HepG2 (cell line): ENCODE data around the gene LRRC70. TPM values are rescaled to one million over a fixed set of nuclear protein-coding genes. Genes with fewer than 3 reads are reported as not detected.

Experiments
- ATAC-seq: fragments of 200-7000 bp; cut with Tn5 transposase; 3 replicates; pipeline ENCODE4 v1.9.1; 2020; ENCODE audit warnings: mild to moderate bottlenecking, moderate library complexity
- BruUV-seq: library from RNA; stranded (reverse); fragments of 400-500 nt; replicated peaks from 2 replicates; lab custom pipeline; 2021; lab: Mats Ljungman, UMichigan
- CTCF ChIA-PET: fragments of 300-600 bp; formaldehyde crosslinking; extraction: SDS; loops from one replicate; lab custom pipeline; 2021; ENCODE audit warnings: low total read pairs, inconsistent platforms, low intra/inter-chr PET ratio; lab: Yijun Ruan, JAX
- POLR2A ChIA-PET: fragments of 350-600 bp; sonication (Branson Sonifier 250); formaldehyde crosslinking; loops from one replicate; lab custom pipeline; 2020; ENCODE audit warnings: antibody characterized with exemption, inconsistent platforms; lab: Yijun Ruan, JAX
- DNase-seq: peaks from one replicate; pipeline ENCODE4 v3.0.0-alpha.2; 2015; ENCODE audit warnings: low spot score
- FAIRE-seq: peaks from 3 replicates; lab custom pipeline; 2011; peaks lifted over from hg19 to GRCh38; lab: Jason Lieb, UNC
- H2AFZ ChIP-seq: one replicate; pipeline ENCODE4 v1.6.1; 2011; ENCODE audit warnings: low read length, inconsistent platforms
- H3K27ac ChIP-seq: fragments of 300-600 bp; 3 replicates; pipeline ENCODE4 v1.8.0; 2011; ENCODE audit warnings: mixed run types, mild to moderate bottlenecking, mixed read lengths, low read length, inconsistent platforms; ENCODE audit not compliant: insufficient read depth; ENCODE audit errors: extremely low read length
- H3K27me3 ChIP-seq, 2 experiments: fragments of 200-600 bp in 1 of 2; 2 replicates in 1 of 2; 3 replicates in 1 of 2; pipeline versions ENCODE4 v1.6.0 to v1.8.0; 2011; ENCODE audit warnings: low read length in 2 of 2, mild to moderate bottlenecking in 2 of 2, moderate library complexity in 2 of 2, inconsistent platforms in 1 of 2; ENCODE audit not compliant: insufficient read depth in 2 of 2, control insufficient read depth in 1 of 2
- H3K36me3 ChIP-seq, 2 experiments: fragments of 200-600 bp in 1 of 2; replicated peaks in 1 of 2; 2 replicates in 1 of 2; 3 replicates in 1 of 2; pipeline versions ENCODE4 v1.5.1 to v1.8.0; 2011; ENCODE audit warnings: low read length in 2 of 2, inconsistent platforms in 1 of 2; ENCODE audit not compliant: insufficient read depth in 2 of 2, control insufficient read depth in 1 of 2
- H3K4me1 ChIP-seq: 2 replicates; pipeline ENCODE4 v1.5.1; 2012; ENCODE audit warnings: low read length, inconsistent platforms; ENCODE audit not compliant: insufficient read depth
- H3K4me2 ChIP-seq: 2 replicates; pipeline ENCODE4 v1.6.0; 2011; ENCODE audit warnings: low read depth, low read length, inconsistent platforms
- H3K4me3 ChIP-seq, 3 experiments: fragments of 200-600 bp in 1 of 3; sonication (generic), shearing (Covaris generic) in 1 of 3; replicated peaks in 1 of 3; 2 replicates each; pipeline ENCODE4 v1.5.1; 2011 to 2016; ENCODE audit warnings: low read length in 3 of 3, inconsistent platforms in 2 of 3, low read depth in 2 of 3, mild to moderate bottlenecking in 2 of 3, control low read depth in 1 of 3, mixed read lengths in 1 of 3; ENCODE audit not compliant: insufficient read depth in 1 of 3
- H3K79me2 ChIP-seq: one replicate; pipeline ENCODE4 v1.6.1; 2011; ENCODE audit warnings: low read length, inconsistent platforms; ENCODE audit not compliant: insufficient read depth
- H3K9ac ChIP-seq: 2 replicates; pipeline ENCODE4 v1.6.0; 2011; ENCODE audit warnings: mild to moderate bottlenecking, low read depth, low read length, inconsistent platforms; ENCODE audit not compliant: insufficient read depth
- H3K9me3 ChIP-seq: 2 replicates; pipeline ENCODE4 v1.5.1; 2012; ENCODE audit warnings: mild to moderate bottlenecking, low read length
- H4K20me1 ChIP-seq: 2 replicates; pipeline ENCODE4 v1.6.0; 2011; ENCODE audit warnings: inconsistent platforms, mild to moderate bottlenecking, low read length, moderate library complexity; ENCODE audit not compliant: insufficient read depth
- DBP ChIP-seq: sonication (generic); formaldehyde crosslinking; IDR thresholded peaks from 2 replicates; pipeline ENCODE4 v1.4.0; 2020; ENCODE audit warnings: missing genetic modification reagents; ENCODE audit errors: not compliant biosample characterization
- PAX8 ChIP-seq: sonication (generic); formaldehyde crosslinking; IDR thresholded peaks from 2 replicates; pipeline ENCODE4 v1.8.0; 2022; ENCODE audit warnings: mild to moderate bottlenecking, missing genetic modification reagents, borderline replicate concordance
- TEAD2 ChIP-seq: sonication (generic); formaldehyde crosslinking; IDR thresholded peaks from 2 replicates; pipeline ENCODE4 v1.9.0; 2021; ENCODE audit warnings: missing genetic modification reagents
- TRIM22 ChIP-seq: fragments of 450-650 bp; IDR thresholded peaks from 2 replicates; pipeline ENCODE4 v1.6.1; 2017
- U2AF1 ChIP-seq: fragments of 200-400 bp; formaldehyde crosslinking; optimal IDR thresholded peaks from 2 replicates; pipeline ENCODE3; 2017; ENCODE audit warnings: mild to moderate bottlenecking, low read depth, low read length
- ZBTB40 ChIP-seq, 2 experiments: fragments of 450-650 bp in 1 of 2; sonication (generic) in 1 of 2; formaldehyde crosslinking in 1 of 2; IDR thresholded peaks; 2 replicates each; pipeline versions ENCODE4 v1.6.1 to v1.8.0; 2016 to 2022; ENCODE audit warnings: antibody characterized with exemption in 1 of 2, mild to moderate bottlenecking in 1 of 2, missing genetic modification reagents in 1 of 2
- ZSCAN22 ChIP-seq: sonication (generic); formaldehyde crosslinking; IDR thresholded peaks from 2 replicates; pipeline ENCODE4 v1.4.0; 2020; ENCODE audit warnings: mild to moderate bottlenecking, missing genetic modification reagents
- WGBS: methylation state at CpG from one replicate; pipeline ENCODE4 v1.1.6; 2017; ENCODE audit warnings: low lambda C conversion rate; 5-methylcytosine and 5-hydroxymethylcytosine counted together
- in situ Hi-C: cut with HindIII; loops from 2 replicates; pipeline ENCODE4 v1.10.0; 2017; ENCODE audit warnings: low pct_unique_long_range_greater_than_20kb; ENCODE audit not compliant: extremely low pct_ligation_motif_present
- intact Hi-C: fragments of 100-400 bp; cut with micrococcal nuclease; formaldehyde crosslinking; loops from one replicate; pipeline ENCODE4 v1.10.0; 2022; ENCODE audit not compliant: unreplicated experiment
- polyA plus RNA-seq, 8 experiments: library from polyadenylated mRNA; depleted of rRNA in 3 of 8; stranded (reverse) in 7 of 8; unstranded in 1 of 8; fragments of >200 nt; fragmentation: Illumina TruSeq in 4 of 8; extraction: Trizol in 4 of 8; gene quantifications; 2 replicates each; pipeline versions ENCODE4 v1.2.1 to v1.2.3, GENCODE V29; 2011 to 2016; ENCODE audit warnings: low read depth in 4 of 8, missing spikeins in 1 of 8, mixed read lengths in 1 of 8; ENCODE audit not compliant: insufficient read depth in 1 of 8
- total RNA-seq, 5 experiments: library from RNA; depleted of rRNA; stranded (reverse); fragments of >200 nt; fragmentation: Illumina TruSeq; extraction: Trizol; gene quantifications; 2 replicates each; pipeline ENCODE4 v1.2.3, GENCODE V29; 2016; ENCODE audit warnings: low read depth in 1 of 5
- TF ChIP-seq, protein P1 (sequence below): sonication (generic); formaldehyde crosslinking; IDR thresholded peaks from 2 replicates; pipeline ENCODE4 v1.4.0; 2020; ENCODE audit warnings: missing genetic modification reagents, mild to moderate bottlenecking, borderline replicate concordance

The LRRC70 gene
- total and polyA plus RNA-seq, 2 of the 13 experiments (the other 11 are each of a cell fraction or from before 2014, with no cell fraction given): 0.05 to 0.71 TPM

- no peaks in the 10 kb centered on the region for H3K27me3 ChIP-seq
- in situ Hi-C loops: no loop called here
- ATAC-seq (no peak), DNase-seq (no peak), FAIRE-seq (no peak)
- no peak overlapping the region for H2AFZ ChIP-seq
- H3K27ac ChIP-seq: no peak overlapping the region
- H3K4me3 ChIP-seq: no peak overlapping the region
- TF ChIP-seq ZSCAN22 (CRISPR knock-in tag) (no peak), TRIM22 (no peak), U2AF1 (no peak), PAX8 (CRISPR knock-in tag) (no peak), ZBTB40 (IDR thresholded peaks at IDR 0.05) (no peak), ZBTB40 (CRISPR knock-in tag; IDR thresholded peaks at IDR 0.05) (no peak), DBP (CRISPR knock-in tag) (no peak), TEAD2 (CRISPR knock-in tag) (no peak)
- TF ChIP-seq, protein P1, sequence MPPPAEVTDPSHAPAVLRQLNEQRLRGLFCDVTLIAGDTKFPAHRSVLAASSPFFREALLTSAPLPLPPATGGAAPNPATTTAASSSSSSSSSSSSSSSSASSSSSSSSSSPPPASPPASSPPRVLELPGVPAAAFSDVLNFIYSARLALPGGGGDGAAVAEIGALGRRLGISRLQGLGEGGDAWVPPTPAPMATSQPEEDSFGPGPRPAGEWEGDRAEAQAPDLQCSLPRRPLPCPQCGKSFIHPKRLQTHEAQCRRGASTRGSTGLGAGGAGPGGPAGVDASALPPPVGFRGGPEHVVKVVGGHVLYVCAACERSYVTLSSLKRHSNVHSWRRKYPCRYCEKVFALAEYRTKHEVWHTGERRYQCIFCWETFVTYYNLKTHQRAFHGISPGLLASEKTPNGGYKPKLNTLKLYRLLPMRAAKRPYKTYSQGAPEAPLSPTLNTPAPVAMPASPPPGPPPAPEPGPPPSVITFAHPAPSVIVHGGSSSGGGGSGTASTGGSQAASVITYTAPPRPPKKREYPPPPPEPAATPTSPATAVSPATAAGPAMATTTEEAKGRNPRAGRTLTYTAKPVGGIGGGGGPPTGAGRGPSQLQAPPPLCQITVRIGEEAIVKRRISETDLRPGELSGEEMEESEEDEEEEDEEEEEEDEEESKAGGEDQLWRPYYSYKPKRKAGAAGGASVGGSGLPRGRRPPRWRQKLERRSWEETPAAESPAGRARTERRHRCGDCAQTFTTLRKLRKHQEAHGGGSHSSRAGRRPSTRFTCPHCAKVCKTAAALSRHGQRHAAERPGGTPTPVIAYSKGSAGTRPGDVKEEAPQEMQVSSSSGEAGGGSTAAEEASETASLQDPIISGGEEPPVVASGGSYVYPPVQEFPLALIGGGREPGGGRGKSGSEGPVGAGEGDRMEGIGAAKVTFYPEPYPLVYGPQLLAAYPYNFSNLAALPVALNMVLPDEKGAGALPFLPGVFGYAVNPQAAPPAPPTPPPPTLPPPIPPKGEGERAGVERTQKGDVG (CRISPR knock-in tag): no peak
- H3K9me3 ChIP-seq: no peaks in the 10 kb centered on the region
- intact Hi-C loops: no loop called here
- no TSS peak for BruUV-seq
- POLR2A ChIA-PET: no interaction called here
- peaks cover 19% of the 10 kb centered on the region for H3K4me1 ChIP-seq
- no peaks in the 10 kb centered on the region for H4K20me1 ChIP-seq
- WGBS: 100% methylated on average over 2 of the region's 2 CpGs
- peaks cover 0 to 9% of the 10 kb centered on the region in 2 experiments; a peak in 2 of 5 replicates for H3K36me3 ChIP-seq
- no peaks in the 10 kb centered on the region for H3K79me2 ChIP-seq
- H3K9ac ChIP-seq: no peak overlapping the region
- CTCF ChIA-PET: no interaction called here
- no peak overlapping the region for H3K4me2 ChIP-seq
Measured at GRCh38 chr5:62589504-62589903, 10.9 kb downstream of the LRRC70 start.
